Measurements from ENCODE around the gene CACNA1C.

CACNA1C gene

GRCh38 chr12:2374092-2374906, 321.5 kb downstream of the CACNA1C start:
- no peaks in the 10 kb centered on the region for H3K36me3 ChIP-seq (ENCODE audit: control insufficient read depth, insufficient read depth, low read length, severe bottlenecking)
- peak; percentile 23 for DNase-seq (ENCODE audit: low read depth)
- H3K27me3 ChIP-seq (replicated peaks; ENCODE audit: control insufficient read depth, insufficient read depth, low read length) = no peaks in the 10 kb centered on the region
- peaks cover 6% of the 10 kb centered on the region for H3K4me1 ChIP-seq (ENCODE audit: control insufficient read depth, insufficient read depth, low read length)
- no peaks in the 10 kb centered on the region for H3K9me3 ChIP-seq (ENCODE audit: control insufficient read depth, low read length)
- no peak overlapping the region for H3K9ac ChIP-seq (ENCODE audit: low read length)
- no peak overlapping the region for H3K4me3 ChIP-seq (ENCODE audit: low read length)

DNA sequence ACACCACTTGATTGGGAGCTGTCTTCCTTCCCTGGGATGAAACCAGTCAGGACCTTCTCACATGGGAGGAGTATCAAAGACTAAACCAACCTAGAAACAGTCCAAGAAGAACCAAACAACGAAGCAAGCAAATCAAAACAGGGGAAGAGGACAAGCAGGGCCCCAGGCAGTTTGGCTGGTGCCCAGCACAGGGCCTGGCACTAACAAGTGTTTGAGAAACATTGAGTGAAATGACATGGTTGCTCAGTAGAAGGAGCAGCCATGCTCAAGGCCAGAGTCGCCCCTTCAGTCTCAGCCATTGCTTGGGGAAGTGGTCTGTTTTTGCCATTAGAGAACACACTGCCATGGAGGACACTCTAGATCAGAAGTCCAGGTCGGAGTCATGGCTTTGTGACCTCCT, 323.1 kb downstream of the CACNA1C start:
- Histone ChIP-seq H3K4me1 (ENCODE audit: control insufficient read depth, insufficient read depth, low read length) (peaks cover 15% of the 10 kb centered on the region), H3K9me3 (ENCODE audit: control insufficient read depth, low read length) (no peaks in the 10 kb centered on the region), H3K9ac (ENCODE audit: low read length) (no peak overlapping the region), H3K27me3 (replicated peaks; ENCODE audit: control insufficient read depth, insufficient read depth, low read length) (no peaks in the 10 kb centered on the region), H3K36me3 (ENCODE audit: control insufficient read depth, insufficient read depth, low read length, severe bottlenecking) (no peaks in the 10 kb centered on the region), H3K4me3 (ENCODE audit: low read length) (no peak overlapping the region)
- DNase-seq (ENCODE audit: low read depth) = no peak

DNA sequence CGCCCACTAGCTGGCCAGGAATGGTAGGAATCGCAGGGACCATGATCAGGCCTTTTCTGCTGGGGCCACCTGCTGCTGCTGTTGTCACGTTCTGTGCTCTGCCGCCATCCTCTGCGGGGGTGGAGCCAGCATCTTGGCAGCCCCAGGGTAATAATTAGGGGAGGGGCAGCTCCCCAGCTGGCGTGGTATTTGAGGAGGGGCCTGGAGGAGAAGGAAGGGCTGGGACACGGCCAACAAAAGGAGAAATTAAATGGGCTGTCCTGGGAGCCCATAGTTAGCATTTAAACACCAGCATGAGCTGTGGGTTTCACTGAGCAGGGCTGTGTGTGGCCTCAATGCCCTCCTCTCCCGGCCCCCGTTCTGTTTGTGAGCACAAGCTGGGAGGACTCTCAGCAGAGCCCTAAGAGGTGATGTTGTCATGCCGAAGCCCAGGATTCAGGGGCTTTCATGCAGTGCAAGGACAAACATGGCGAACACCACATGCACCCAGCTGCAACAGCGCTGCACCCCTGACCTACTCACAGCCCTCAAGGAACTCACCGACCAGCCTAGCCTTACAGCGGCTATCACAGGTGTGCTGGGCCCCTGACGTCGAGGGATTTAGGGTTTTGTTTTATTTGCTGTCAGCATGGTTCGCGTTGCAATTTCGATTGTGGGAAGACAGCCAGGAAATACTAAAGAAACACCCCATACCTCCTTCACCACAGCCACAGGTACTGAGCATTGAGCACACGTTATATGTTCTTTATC, 324.3 kb downstream of the CACNA1C start:
- no peaks in the 10 kb centered on the region for H3K9me3 ChIP-seq (ENCODE audit: control insufficient read depth, low read length)
- H3K4me1 ChIP-seq (ENCODE audit: control insufficient read depth, insufficient read depth, low read length) = peaks cover 16% of the 10 kb centered on the region
- no peak overlapping the region for H3K4me3 ChIP-seq (ENCODE audit: low read length)
- DNase-seq (ENCODE audit: low read depth) = no peak
- no peaks in the 10 kb centered on the region for H3K36me3 ChIP-seq (ENCODE audit: control insufficient read depth, insufficient read depth, low read length, severe bottlenecking)
- H3K27me3 ChIP-seq (replicated peaks; ENCODE audit: control insufficient read depth, insufficient read depth, low read length) = no peaks in the 10 kb centered on the region
- no peak overlapping the region for H3K9ac ChIP-seq (ENCODE audit: low read length)

DNA sequence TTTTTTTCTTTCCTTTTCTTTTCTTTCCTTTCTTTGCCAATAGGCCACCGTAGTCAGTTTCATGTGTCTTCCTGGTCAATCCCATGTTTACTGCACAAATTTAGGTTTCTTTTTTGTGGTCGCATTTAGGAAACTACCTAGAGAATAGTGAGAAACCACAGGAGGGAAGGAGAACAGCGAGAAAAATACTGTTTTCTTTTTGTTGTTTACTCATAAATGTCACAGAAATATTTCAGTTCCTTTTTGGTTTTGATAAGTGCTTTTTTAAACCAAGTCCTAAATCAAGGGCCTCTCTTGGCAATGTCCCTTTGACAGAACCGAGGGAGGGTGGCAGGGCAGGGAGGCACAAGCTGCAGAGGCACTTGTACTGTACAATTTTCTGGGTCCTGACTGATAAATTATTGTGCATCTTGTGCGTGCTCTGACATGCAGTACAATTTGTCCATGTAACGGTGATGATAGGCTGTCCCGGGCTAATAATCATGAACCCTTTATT, 326.1 kb downstream of the CACNA1C start:
- no peaks in the 10 kb centered on the region for H3K36me3 ChIP-seq (ENCODE audit: control insufficient read depth, insufficient read depth, low read length, severe bottlenecking)
- no peak overlapping the region for H3K4me3 ChIP-seq (ENCODE audit: low read length)
- H3K9ac ChIP-seq (ENCODE audit: low read length) = no peak overlapping the region
- no peaks in the 10 kb centered on the region for H3K27me3 ChIP-seq (replicated peaks; ENCODE audit: control insufficient read depth, insufficient read depth, low read length)
- DNase-seq (ENCODE audit: low read depth) = no peak
- H3K9me3 ChIP-seq (ENCODE audit: control insufficient read depth, low read length) = no peaks in the 10 kb centered on the region
- H3K4me1 ChIP-seq (ENCODE audit: control insufficient read depth, insufficient read depth, low read length) = peaks cover 33% of the 10 kb centered on the region

- H3K4me1 ChIP-seq (ENCODE audit: control insufficient read depth, insufficient read depth, low read length) = peaks cover 45% of the 10 kb centered on the region
- no peak overlapping the region for H3K4me3 ChIP-seq (ENCODE audit: low read length)
- no peaks in the 10 kb centered on the region for H3K27me3 ChIP-seq (replicated peaks; ENCODE audit: control insufficient read depth, insufficient read depth, low read length)
- H3K36me3 ChIP-seq (ENCODE audit: control insufficient read depth, insufficient read depth, low read length, severe bottlenecking) = no peaks in the 10 kb centered on the region
- no peak for DNase-seq (ENCODE audit: low read depth)
- H3K9ac ChIP-seq (ENCODE audit: low read length) = no peak overlapping the region
- H3K9me3 ChIP-seq (ENCODE audit: control insufficient read depth, low read length) = no peaks in the 10 kb centered on the region
These were observed 328.2 kb downstream of the CACNA1C start for GRCh38 chr12:2380946-2381345.

GRCh38 chr12:2382370-2383155, 329.8 kb downstream of the CACNA1C start:
- no peaks in the 10 kb centered on the region for H3K27me3 ChIP-seq (replicated peaks; ENCODE audit: control insufficient read depth, insufficient read depth, low read length)
- H3K9ac ChIP-seq (ENCODE audit: low read length) = peak overlapping the region; percentile 52
- H3K9me3 ChIP-seq (ENCODE audit: control insufficient read depth, low read length) = no peaks in the 10 kb centered on the region
- peak overlapping the region; percentile 41 for H3K4me3 ChIP-seq (ENCODE audit: low read length)
- H3K36me3 ChIP-seq (ENCODE audit: control insufficient read depth, insufficient read depth, low read length, severe bottlenecking) = no peaks in the 10 kb centered on the region
- DNase-seq (ENCODE audit: low read depth) = peak; percentile 40
- H3K4me1 ChIP-seq (ENCODE audit: control insufficient read depth, insufficient read depth, low read length) = peaks cover 49% of the 10 kb centered on the region

- no peaks in the 10 kb centered on the region for H3K36me3 ChIP-seq (ENCODE audit: control insufficient read depth, insufficient read depth, low read length, severe bottlenecking)
- DNase-seq (ENCODE audit: low read depth) = no peak
- H3K27me3 ChIP-seq (replicated peaks; ENCODE audit: control insufficient read depth, insufficient read depth, low read length) = no peaks in the 10 kb centered on the region
- H3K9me3 ChIP-seq (ENCODE audit: control insufficient read depth, low read length) = no peaks in the 10 kb centered on the region
- H3K4me1 ChIP-seq (ENCODE audit: control insufficient read depth, insufficient read depth, low read length) = peaks cover 49% of the 10 kb centered on the region
- peak overlapping the region; percentile 52 for H3K9ac ChIP-seq (ENCODE audit: low read length)
- peak overlapping the region; percentile 41 for H3K4me3 ChIP-seq (ENCODE audit: low read length)
These were observed 330.7 kb downstream of the CACNA1C start for GRCh38 chr12:2383325-2384028.

DNA sequence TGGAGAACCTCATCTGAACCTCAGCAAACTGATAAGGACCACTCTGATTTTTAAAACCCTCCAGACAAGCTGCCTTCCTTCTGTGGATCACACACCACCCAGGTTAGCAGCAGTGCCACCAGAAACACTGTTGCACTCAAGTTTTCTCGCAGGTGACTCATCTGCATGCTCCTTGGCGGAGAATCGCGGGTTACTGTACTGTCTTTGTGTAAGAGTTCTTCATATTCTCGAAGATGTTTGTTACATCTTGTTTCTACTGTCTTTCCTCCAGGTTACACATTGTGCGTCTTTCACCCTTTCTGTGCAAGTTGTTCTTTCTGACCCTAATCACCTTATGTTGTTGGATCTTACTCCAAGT, 331.2 kb downstream of the CACNA1C start:
- Histone ChIP-seq H3K9me3 (ENCODE audit: control insufficient read depth, low read length) (no peaks in the 10 kb centered on the region), H3K4me3 (ENCODE audit: low read length) (peak overlapping the region; percentile 1), H3K9ac (ENCODE audit: low read length) (peak overlapping the region; percentile 32), H3K27me3 (replicated peaks; ENCODE audit: control insufficient read depth, insufficient read depth, low read length) (no peaks in the 10 kb centered on the region), H3K4me1 (ENCODE audit: control insufficient read depth, insufficient read depth, low read length) (peaks cover 51% of the 10 kb centered on the region), H3K36me3 (ENCODE audit: control insufficient read depth, insufficient read depth, low read length, severe bottlenecking) (no peaks in the 10 kb centered on the region)
- no peak for DNase-seq (ENCODE audit: low read depth)

DNA sequence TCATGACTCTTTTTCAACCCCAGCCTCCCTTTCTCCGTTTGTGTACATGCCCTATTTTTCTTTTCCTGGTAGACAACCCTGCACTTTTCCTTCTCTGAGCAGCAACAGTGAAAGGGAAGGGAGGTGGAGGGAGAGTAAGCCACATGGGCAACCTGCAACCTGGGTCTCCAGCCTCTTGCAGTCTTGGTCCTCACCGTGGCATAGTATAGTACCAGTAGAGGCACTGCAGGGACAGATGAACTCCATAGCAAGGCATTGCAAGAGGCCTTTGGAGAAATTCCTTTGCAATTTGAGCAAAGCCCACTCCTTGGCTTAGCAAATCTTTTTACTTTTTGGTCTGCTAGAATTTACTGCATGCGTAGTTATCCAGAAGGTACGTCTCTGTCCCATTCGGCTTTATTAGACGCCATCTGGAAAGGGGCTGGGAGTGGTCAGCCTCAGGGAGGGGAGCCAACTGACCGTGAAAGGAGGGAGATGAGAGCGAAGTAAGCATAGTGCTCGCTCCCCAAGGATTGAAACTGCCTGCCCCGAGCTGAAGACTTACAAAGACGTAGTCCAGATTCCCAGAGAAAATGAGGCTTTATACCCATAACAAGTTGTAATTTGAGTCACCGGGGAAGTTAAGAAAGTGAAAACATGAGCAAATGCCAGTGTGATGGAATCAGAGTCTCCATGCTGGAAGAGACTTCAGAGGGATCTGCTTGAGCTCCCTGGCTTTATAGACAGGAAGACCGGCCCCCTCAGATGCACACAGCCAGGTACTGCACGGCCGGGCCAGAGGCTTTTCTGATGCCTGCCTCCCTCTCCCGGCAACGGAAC, 332.0 kb downstream of the CACNA1C start:
- Histone ChIP-seq H3K4me3 (ENCODE audit: low read length) (peak overlapping the region; percentile 70), H3K27me3 (replicated peaks; ENCODE audit: control insufficient read depth, insufficient read depth, low read length) (no peaks in the 10 kb centered on the region), H3K36me3 (ENCODE audit: control insufficient read depth, insufficient read depth, low read length, severe bottlenecking) (no peaks in the 10 kb centered on the region), H3K4me1 (ENCODE audit: control insufficient read depth, insufficient read depth, low read length) (peaks cover 58% of the 10 kb centered on the region), H3K9ac (ENCODE audit: low read length) (peak overlapping the region; percentile 76), H3K9me3 (ENCODE audit: control insufficient read depth, low read length) (no peaks in the 10 kb centered on the region)
- peak; percentile 95 for DNase-seq (ENCODE audit: low read depth)

DNA sequence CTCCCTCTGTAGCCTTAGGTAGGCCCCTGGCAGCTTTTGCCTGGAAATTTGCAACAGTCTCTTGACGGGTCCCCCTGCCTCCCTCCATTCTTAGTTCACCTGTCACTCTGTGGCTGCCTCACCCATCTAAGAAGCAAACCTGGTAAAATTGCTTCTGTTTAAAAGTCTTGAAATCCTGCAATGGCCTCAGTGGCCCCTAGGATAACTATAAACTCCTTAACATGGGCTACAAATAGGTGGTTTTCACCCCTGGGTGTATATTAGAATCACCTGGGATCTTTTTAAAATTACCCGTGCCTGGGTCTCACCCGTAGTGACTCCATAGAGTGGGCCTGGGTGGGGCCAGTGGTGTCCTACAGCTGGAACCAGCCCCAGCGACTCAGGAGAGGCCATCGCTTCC, 332.7 kb downstream of the CACNA1C start:
- H3K27me3 ChIP-seq (replicated peaks; ENCODE audit: control insufficient read depth, insufficient read depth, low read length) = no peaks in the 10 kb centered on the region
- peaks cover 60% of the 10 kb centered on the region for H3K4me1 ChIP-seq (ENCODE audit: control insufficient read depth, insufficient read depth, low read length)
- H3K4me3 ChIP-seq (ENCODE audit: low read length) = peak overlapping the region; percentile 70
- peak overlapping the region; percentile 76 for H3K9ac ChIP-seq (ENCODE audit: low read length)
- no peak for DNase-seq (ENCODE audit: low read depth)
- H3K9me3 ChIP-seq (ENCODE audit: control insufficient read depth, low read length) = no peaks in the 10 kb centered on the region
- no peaks in the 10 kb centered on the region for H3K36me3 ChIP-seq (ENCODE audit: control insufficient read depth, insufficient read depth, low read length, severe bottlenecking)
